Osteocyte (in vitro differentiated cells): ENCODE measurements around the gene TRIM66. TPM values are rescaled to one million over a fixed set of nuclear protein-coding genes. Genes with fewer than 3 reads are reported as not detected.

Experiments used
- DNase-seq: peaks from one replicate; pipeline ENCODE4 v3.0.0; 2021; ENCODE audit warnings: mixed read lengths; ENCODE audit not compliant: unreplicated experiment; ENCODE audit errors: extremely low spot score
- H3K27ac Mint-ChIP-seq: one replicate; pipeline ENCODE4 v1.8.0; 2021; ENCODE audit warnings: mild to moderate bottlenecking, mixed read lengths; ENCODE audit not compliant: unreplicated experiment
- H3K27me3 Mint-ChIP-seq: one replicate; pipeline ENCODE4 v1.8.0; 2021; ENCODE audit warnings: mixed read lengths; ENCODE audit not compliant: unreplicated experiment
- H3K36me3 Mint-ChIP-seq: one replicate; pipeline ENCODE4 v1.8.0; 2021; ENCODE audit warnings: mixed read lengths; ENCODE audit not compliant: unreplicated experiment
- H3K4me1 Mint-ChIP-seq: one replicate; pipeline ENCODE4 v1.8.0; 2021; ENCODE audit warnings: mixed read lengths; ENCODE audit not compliant: unreplicated experiment
- H3K4me3 Mint-ChIP-seq: one replicate; pipeline ENCODE4 v1.8.0; 2021; ENCODE audit warnings: mild to moderate bottlenecking, moderate library complexity, mixed read lengths; ENCODE audit not compliant: unreplicated experiment
- H3K9me3 Mint-ChIP-seq: one replicate; pipeline ENCODE4 v1.8.0; 2021; ENCODE audit warnings: mixed read lengths; ENCODE audit not compliant: unreplicated experiment
- total RNA-seq: library from RNA; stranded (reverse); gene quantifications from 2 replicates; pipeline ENCODE4 v1.2.1, GENCODE V29; 2021
- TF ChIP-seq, protein P1 (sequence below): fragments of 200-600 bp; sonication (generic); IDR thresholded peaks from 2 replicates; pipeline ENCODE4 v1.5.0; 2021; ENCODE audit warnings: antibody characterized with exemption, mild to moderate bottlenecking, moderate library complexity

TRIM66 gene
- total RNA-seq, 1 donor from 2014 or later = 10.0 TPM

DNA sequence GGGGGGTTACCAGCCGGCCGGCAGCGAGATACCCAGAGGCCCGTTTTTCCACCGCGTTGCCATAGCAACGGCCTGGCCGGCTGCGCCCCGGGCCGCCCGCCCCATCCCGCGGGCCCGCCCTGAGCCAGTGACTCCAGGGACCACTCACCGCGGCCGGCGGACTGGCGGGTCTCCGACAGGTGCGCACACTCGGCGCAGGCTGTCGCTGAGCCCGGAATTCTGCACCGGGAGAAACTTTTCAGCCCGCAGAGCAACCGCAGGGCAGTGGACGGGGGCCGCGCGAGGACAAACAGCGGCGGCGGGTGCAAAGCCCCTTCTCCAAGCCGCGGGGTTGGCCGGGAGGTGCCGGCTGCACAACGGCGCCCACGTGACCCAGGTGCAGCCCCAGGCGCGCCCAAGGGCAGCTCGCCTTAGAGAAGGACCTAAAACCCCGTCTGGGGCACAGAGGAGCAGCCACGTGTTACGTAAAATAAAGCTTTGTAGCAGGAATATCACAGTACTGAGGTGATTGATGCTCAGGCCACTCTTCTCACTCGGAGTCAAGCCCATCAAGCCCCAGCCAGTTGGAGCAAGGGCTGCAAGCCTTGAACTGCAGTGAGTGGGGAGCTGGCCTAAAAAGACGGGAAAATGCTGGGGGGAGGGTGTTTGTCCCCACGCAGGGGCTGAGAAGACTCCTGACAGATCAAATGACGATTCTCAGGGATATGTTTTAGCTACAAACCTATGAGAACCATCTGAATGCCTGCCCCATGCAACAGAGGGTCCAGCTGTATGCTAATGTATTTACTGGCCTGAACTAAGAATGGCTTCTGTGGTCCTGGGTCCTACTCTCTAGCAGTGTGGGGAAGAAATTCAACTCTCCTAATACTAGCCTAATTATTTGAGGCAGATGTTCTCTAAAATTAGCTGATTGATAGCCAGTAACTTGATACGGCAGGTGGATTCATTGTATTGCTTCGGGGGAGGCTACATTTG is 88.2 kb downstream of the TRIM66 start, which contains the start of gene STK33:
Gene STK33 (minus strand): TSS at position 294 of the 975 bp plus-strand sequence. CDS start 119,323 bp downstream, outside the sequence.
- TF ChIP-seq, protein P1, sequence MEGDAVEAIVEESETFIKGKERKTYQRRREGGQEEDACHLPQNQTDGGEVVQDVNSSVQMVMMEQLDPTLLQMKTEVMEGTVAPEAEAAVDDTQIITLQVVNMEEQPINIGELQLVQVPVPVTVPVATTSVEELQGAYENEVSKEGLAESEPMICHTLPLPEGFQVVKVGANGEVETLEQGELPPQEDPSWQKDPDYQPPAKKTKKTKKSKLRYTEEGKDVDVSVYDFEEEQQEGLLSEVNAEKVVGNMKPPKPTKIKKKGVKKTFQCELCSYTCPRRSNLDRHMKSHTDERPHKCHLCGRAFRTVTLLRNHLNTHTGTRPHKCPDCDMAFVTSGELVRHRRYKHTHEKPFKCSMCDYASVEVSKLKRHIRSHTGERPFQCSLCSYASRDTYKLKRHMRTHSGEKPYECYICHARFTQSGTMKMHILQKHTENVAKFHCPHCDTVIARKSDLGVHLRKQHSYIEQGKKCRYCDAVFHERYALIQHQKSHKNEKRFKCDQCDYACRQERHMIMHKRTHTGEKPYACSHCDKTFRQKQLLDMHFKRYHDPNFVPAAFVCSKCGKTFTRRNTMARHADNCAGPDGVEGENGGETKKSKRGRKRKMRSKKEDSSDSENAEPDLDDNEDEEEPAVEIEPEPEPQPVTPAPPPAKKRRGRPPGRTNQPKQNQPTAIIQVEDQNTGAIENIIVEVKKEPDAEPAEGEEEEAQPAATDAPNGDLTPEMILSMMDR = no peak
- Mint-ChIP-seq H3K36me3 (peaks cover 1% of the 10 kb centered on the region), H3K4me1 (peaks cover 2% of the 10 kb centered on the region), H3K27ac (no peak within 1 kb of the TSS), H3K4me3 (peak within 1 kb of the TSS; percentile 68), H3K27me3 (peaks cover 61% of the 10 kb centered on the region), H3K9me3 (no peaks in the 10 kb centered on the region)
- DNase-seq = no peak

DNA sequence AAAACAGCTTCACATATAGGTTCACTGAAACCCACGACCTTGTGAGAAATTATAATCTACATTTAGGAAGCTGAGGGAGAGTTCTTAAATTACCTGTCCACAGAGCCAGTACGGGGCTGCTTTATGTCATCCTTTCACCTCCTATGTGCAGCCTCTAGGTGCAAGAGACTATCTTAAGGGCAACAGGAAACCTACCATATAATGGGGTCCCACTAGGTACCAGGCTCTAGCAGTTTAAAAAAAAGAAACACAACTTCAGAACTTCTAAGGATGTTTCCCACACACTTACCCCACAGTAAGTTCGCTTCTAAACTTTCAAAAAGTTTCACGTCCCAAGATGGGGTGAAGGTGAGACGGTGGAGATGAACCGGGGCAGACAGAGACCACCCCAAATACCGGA is 89.0 kb downstream of the TRIM66 start:
- Mint-ChIP-seq H3K27ac (no peak overlapping the region), H3K9me3 (no peaks in the 10 kb centered on the region), H3K4me3 (peak overlapping the region; percentile 68), H3K36me3 (peaks cover 1% of the 10 kb centered on the region), H3K4me1 (peaks cover 2% of the 10 kb centered on the region), H3K27me3 (peaks cover 61% of the 10 kb centered on the region)
- TF ChIP-seq, protein P1 = no peak
- no peak for DNase-seq

DNA sequence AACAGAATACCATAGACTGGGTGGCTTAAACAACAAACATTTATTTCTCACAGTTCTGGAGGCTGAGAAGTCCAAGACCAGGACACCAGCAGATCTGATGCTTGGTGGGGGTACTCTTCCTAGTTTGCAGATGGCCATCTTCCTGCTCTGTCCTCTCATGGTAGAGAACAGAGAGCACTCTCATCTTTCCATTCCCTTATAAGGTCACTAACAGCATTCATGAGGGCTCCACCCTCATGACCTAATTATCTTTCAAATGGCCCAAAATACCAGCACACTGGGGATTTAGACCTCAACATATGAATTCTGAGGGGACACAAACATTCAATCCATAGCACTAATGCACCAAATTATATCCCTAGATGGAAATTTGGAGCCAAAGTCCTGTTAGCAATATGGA is 94.5 kb downstream of the TRIM66 start:
- Mint-ChIP-seq H3K27me3 (peaks cover 29% of the 10 kb centered on the region), H3K9me3 (no peaks in the 10 kb centered on the region), H3K36me3 (no peaks in the 10 kb centered on the region), H3K27ac (no peak overlapping the region), H3K4me3 (no peak overlapping the region), H3K4me1 (no peaks in the 10 kb centered on the region)
- TF ChIP-seq, protein P1 = no peak
- DNase-seq = no peak

DNA sequence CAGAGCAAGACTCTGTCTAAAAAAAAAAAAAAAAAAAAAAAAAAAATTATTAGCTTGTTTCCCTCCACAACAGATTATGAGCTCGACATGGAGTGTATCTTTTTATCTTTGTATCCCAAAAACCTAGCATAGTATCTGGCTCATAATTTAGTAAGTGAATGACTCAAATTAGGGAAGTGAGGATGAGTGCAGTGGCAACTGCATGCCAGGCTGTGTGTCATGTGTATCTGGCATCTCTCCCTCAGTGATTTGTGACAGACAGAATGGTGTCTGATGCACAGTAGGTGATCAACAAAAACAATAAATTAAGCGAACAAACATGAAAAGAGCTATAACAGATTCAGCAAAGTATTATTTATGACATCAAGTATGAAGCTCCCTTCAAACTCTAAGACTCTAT is 95.7 kb downstream of the TRIM66 start:
- Mint-ChIP-seq H3K4me3 (no peak overlapping the region), H3K36me3 (no peaks in the 10 kb centered on the region), H3K9me3 (no peaks in the 10 kb centered on the region), H3K27me3 (peaks cover 26% of the 10 kb centered on the region), H3K4me1 (no peaks in the 10 kb centered on the region), H3K27ac (no peak overlapping the region)
- no peak for DNase-seq
- TF ChIP-seq, protein P1 = no peak

DNA sequence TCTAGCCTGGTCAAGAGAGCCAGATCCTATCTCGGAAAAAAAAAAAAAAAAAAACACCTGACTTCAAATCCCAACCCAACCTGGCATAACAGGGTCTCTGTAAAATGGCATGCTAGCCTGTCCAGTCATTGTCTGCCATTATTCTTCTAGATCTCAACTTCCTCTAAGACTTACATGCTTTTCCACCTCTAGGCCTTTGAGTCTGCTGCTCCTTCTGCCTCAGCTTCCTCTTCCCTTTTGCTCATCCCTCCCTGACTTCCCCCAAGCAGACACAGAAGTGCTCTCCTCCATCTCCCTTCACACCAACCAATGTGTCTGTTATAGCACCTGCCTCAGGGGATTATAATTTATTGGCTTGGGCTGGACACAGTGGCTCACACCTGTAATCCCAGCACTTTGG is 96.3 kb downstream of the TRIM66 start:
- no peak for DNase-seq
- no peak overlapping the region for H3K27ac Mint-ChIP-seq
- peaks cover 26% of the 10 kb centered on the region for H3K27me3 Mint-ChIP-seq
- TF ChIP-seq, protein P1 = no peak
- H3K4me3 Mint-ChIP-seq = no peak overlapping the region
- H3K4me1 Mint-ChIP-seq = no peaks in the 10 kb centered on the region
- no peaks in the 10 kb centered on the region for H3K36me3 Mint-ChIP-seq
- H3K9me3 Mint-ChIP-seq = no peaks in the 10 kb centered on the region
